ENCODE results near the gene LRRFIP2.
A peak's percentile ranks its signal among the peaks of the same experiment; 100 is the strongest.
"Not testable (repeated sequence)": the region's sequence is repeated elsewhere in the genome, so short reads cannot be mapped to it uniquely, and the experiment has no call there.

Gene LRRFIP2

GRCh38 chr3:37174532-37175126 is at the start of gene LRRFIP2:
LRRFIP2 (minus strand) TSS chr3:37174582; CDS start chr3:37148983, 25,599 bp downstream.
- DNase-seq = no peak

- DNase-seq = no peak
Measured at GRCh38 chr3:37223576-37223975, 49.2 kb upstream of the LRRFIP2 start.

GRCh38 chr3:37223141-37223558 is 48.8 kb upstream of the LRRFIP2 start:
- no peak for DNase-seq

- DNase-seq = not testable (repeated sequence)
Measured at GRCh38 chr3:37222542-37222941, 48.2 kb upstream of the LRRFIP2 start.

- peak; percentile 65 for DNase-seq
Measured at GRCh38 chr3:37221407-37221806, 47.0 kb upstream of the LRRFIP2 start.

- DNase-seq = no peak
Measured at GRCh38 chr3:37219266-37219665, 44.9 kb upstream of the LRRFIP2 start.

- no peak for DNase-seq
Measured at GRCh38 chr3:37218206-37218605, 43.8 kb upstream of the LRRFIP2 start.

- no peak for DNase-seq
Measured at GRCh38 chr3:37217098-37217849, 42.9 kb upstream of the LRRFIP2 start.

- no peak for DNase-seq
Measured at GRCh38 chr3:37216597-37217097, 42.3 kb upstream of the LRRFIP2 start.

- DNase-seq = no peak
Measured at GRCh38 chr3:37214076-37214475, 39.7 kb upstream of the LRRFIP2 start.

- no peak for DNase-seq
Measured at GRCh38 chr3:37210230-37210629, 35.8 kb upstream of the LRRFIP2 start.

GRCh38 chr3:37208576-37208975 is 34.2 kb upstream of the LRRFIP2 start:
- not testable (repeated sequence) for DNase-seq

- not testable (repeated sequence) for DNase-seq
Measured at GRCh38 chr3:37208008-37208407, 33.6 kb upstream of the LRRFIP2 start.

GRCh38 chr3:37206041-37206440 is 31.7 kb upstream of the LRRFIP2 start:
- peak; percentile 21 for DNase-seq

- no peak for DNase-seq
Measured at GRCh38 chr3:37204314-37204713, 29.9 kb upstream of the LRRFIP2 start.

GRCh38 chr3:37202035-37202434 is 27.7 kb upstream of the LRRFIP2 start:
- DNase-seq = no peak

GRCh38 chr3:37200141-37200540 is 25.8 kb upstream of the LRRFIP2 start:
- DNase-seq = no peak

GRCh38 chr3:37198996-37199395 is 24.6 kb upstream of the LRRFIP2 start:
- DNase-seq = no peak

- no peak for DNase-seq
Measured at GRCh38 chr3:37198547-37198946, 24.2 kb upstream of the LRRFIP2 start.

GRCh38 chr3:37197810-37198371 is 23.5 kb upstream of the LRRFIP2 start:
- peak; percentile 64 for DNase-seq

- DNase-seq = no peak
Measured at GRCh38 chr3:37194533-37194932, 20.2 kb upstream of the LRRFIP2 start.

GRCh38 chr3:37190667-37191066 is 16.3 kb upstream of the LRRFIP2 start:
- DNase-seq = no peak

- DNase-seq = no peak
Measured at GRCh38 chr3:37189109-37189508, 14.7 kb upstream of the LRRFIP2 start.

GRCh38 chr3:37183976-37184375 is 9.6 kb upstream of the LRRFIP2 start:
- no peak for DNase-seq

All from T1000 (cell line).